ACC112 (cell line): ENCODE results near the gene SLC25A31.
A peak's percentile ranks its signal among the peaks of the same experiment; 100 is the strongest.

ENCODE experiments used
- H2AFZ ChIP-seq: fragments of 200-600 bp; sonication (generic); one replicate; pipeline ENCODE4 v1.6.0; 2017; ENCODE audit warnings: antibody characterized with exemption, low read length; ENCODE audit not compliant: unreplicated experiment
- H3K27ac ChIP-seq: fragments of 200-600 bp; sonication (generic); 2 replicates; pipeline ENCODE4 v1.5.1; 2014; ENCODE audit warnings: low read depth, mild to moderate bottlenecking, antibody characterized with exemption, low read length, moderate library complexity
- H3K27me3 ChIP-seq: fragments of 200-600 bp; sonication (generic); 2 replicates; pipeline ENCODE4 v1.6.1; 2014; ENCODE audit warnings: mild to moderate bottlenecking, antibody characterized with exemption, low read length, moderate library complexity, mixed read lengths; ENCODE audit not compliant: insufficient read depth
- H3K36me3 ChIP-seq: fragments of 200-600 bp; sonication (generic); 2 replicates; pipeline ENCODE4 v1.6.1; 2016; ENCODE audit warnings: mild to moderate bottlenecking, antibody characterized with exemption, low read length, moderate library complexity, mixed read lengths; ENCODE audit not compliant: insufficient read depth
- H3K4me1 ChIP-seq: fragments of 200-600 bp; sonication (generic); one replicate; pipeline ENCODE4 v1.6.1; 2016; ENCODE audit warnings: low read length, mixed read lengths; ENCODE audit not compliant: insufficient read depth, unreplicated experiment, control insufficient read depth
- H3K4me3 ChIP-seq: fragments of 200-600 bp; sonication (generic); 2 replicates; pipeline ENCODE4 v1.5.1; 2014; ENCODE audit warnings: mild to moderate bottlenecking, low read depth, low read length
- H3K79me2 ChIP-seq: fragments of 200-600 bp; sonication (generic); one replicate; pipeline ENCODE4 v1.6.0; 2016; ENCODE audit warnings: low read length; ENCODE audit not compliant: control insufficient read depth, unreplicated experiment, insufficient read depth

SLC25A31 gene

GRCh38 chr4:127737295-127737694 is 7.1 kb downstream of the SLC25A31 start:
- Histone ChIP-seq H3K79me2 (no peaks in the 10 kb centered on the region), H3K4me3 (no peak overlapping the region), H2AFZ (no peak overlapping the region), H3K4me1 (no peaks in the 10 kb centered on the region), H3K27ac (no peak overlapping the region), H3K36me3 (no peaks in the 10 kb centered on the region), H3K27me3 (no peaks in the 10 kb centered on the region)

DNA sequence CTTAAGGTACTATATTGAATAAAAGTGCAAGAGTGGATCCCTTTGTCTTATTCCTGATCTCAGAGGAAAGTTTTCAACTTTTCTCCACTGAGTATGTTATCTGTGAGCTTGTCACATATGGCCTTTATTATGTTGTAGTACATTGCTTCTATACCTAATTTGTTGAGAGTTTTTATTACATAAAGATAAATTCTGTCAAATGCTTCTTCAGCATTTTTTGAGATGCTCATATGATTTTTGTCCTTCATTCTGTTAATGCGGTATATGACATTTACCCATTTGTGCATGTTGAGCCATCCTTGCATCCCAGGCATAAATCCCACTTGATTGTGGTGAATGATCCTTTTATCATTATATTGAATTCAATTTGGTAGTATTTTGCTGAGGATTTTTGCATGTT is 11.0 kb downstream of the SLC25A31 start:
- Histone ChIP-seq H3K36me3 (no peaks in the 10 kb centered on the region), H3K79me2 (no peaks in the 10 kb centered on the region), H2AFZ (no peak overlapping the region), H3K4me1 (no peaks in the 10 kb centered on the region), H3K4me3 (no peak overlapping the region), H3K27ac (no peak overlapping the region), H3K27me3 (no peaks in the 10 kb centered on the region)

- H3K27me3 ChIP-seq, result no peaks in the 10 kb centered on the region
- H3K4me1 ChIP-seq, result no peaks in the 10 kb centered on the region
- no peaks in the 10 kb centered on the region for H3K36me3 ChIP-seq
- no peaks in the 10 kb centered on the region for H3K79me2 ChIP-seq
- no peak overlapping the region for H3K27ac ChIP-seq
- no peak overlapping the region for H3K4me3 ChIP-seq
- H2AFZ ChIP-seq, result no peak overlapping the region
Observed at GRCh38 chr4:127747883-127748282, 17.7 kb downstream of the SLC25A31 start.

GRCh38 chr4:127748957-127749356 is 18.8 kb downstream of the SLC25A31 start:
- Histone ChIP-seq H3K4me1 (no peaks in the 10 kb centered on the region), H3K27ac (no peak overlapping the region), H3K36me3 (no peaks in the 10 kb centered on the region), H2AFZ (no peak overlapping the region), H3K79me2 (no peaks in the 10 kb centered on the region), H3K4me3 (no peak overlapping the region), H3K27me3 (no peaks in the 10 kb centered on the region)

GRCh38 chr4:127756906-127757305 is 26.7 kb downstream of the SLC25A31 start:
- Histone ChIP-seq H3K4me1 (no peaks in the 10 kb centered on the region), H3K79me2 (no peaks in the 10 kb centered on the region), H3K27ac (no peak overlapping the region), H3K4me3 (no peak overlapping the region), H3K27me3 (no peaks in the 10 kb centered on the region), H2AFZ (no peak overlapping the region), H3K36me3 (no peaks in the 10 kb centered on the region)

- Histone ChIP-seq H3K79me2 (no peaks in the 10 kb centered on the region), H3K27me3 (no peaks in the 10 kb centered on the region), H2AFZ (peak overlapping the region; percentile 5), H3K4me1 (no peaks in the 10 kb centered on the region), H3K36me3 (no peaks in the 10 kb centered on the region), H3K27ac (no peak overlapping the region), H3K4me3 (no peak overlapping the region)
Observed at GRCh38 chr4:127759228-127759820, 29.1 kb downstream of the SLC25A31 start.

DNA sequence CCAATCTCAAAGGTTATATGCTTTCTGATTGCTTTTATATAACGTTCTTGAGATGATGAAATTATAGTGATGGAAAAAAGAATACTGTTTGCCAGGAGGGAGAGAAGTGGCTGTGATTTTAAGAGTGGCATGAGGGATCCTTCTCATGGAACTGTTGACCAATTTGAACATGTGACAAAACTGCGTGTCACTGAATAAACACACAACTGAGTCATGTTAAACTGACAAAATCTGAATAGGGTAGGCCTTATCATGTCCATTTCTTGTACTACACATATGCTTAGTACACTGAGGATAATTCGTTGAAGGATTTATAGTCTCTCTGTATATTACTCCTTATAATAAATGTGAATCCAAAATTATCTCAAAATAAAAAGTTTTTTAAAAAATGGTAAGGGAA is 29.7 kb downstream of the SLC25A31 start:
- H2AFZ ChIP-seq, result peak overlapping the region; percentile 5
- no peaks in the 10 kb centered on the region for H3K36me3 ChIP-seq
- H3K4me1 ChIP-seq, result no peaks in the 10 kb centered on the region
- no peaks in the 10 kb centered on the region for H3K79me2 ChIP-seq
- H3K27me3 ChIP-seq, result no peaks in the 10 kb centered on the region
- no peak overlapping the region for H3K4me3 ChIP-seq
- no peak overlapping the region for H3K27ac ChIP-seq

GRCh38 chr4:127771535-127772275 is 41.5 kb downstream of the SLC25A31 start:
- Histone ChIP-seq H3K4me1 (no peaks in the 10 kb centered on the region), H3K36me3 (no peaks in the 10 kb centered on the region), H2AFZ (no peak overlapping the region), H3K79me2 (no peaks in the 10 kb centered on the region), H3K27ac (no peak overlapping the region), H3K4me3 (no peak overlapping the region), H3K27me3 (no peaks in the 10 kb centered on the region)

GRCh38 chr4:127772769-127773671 is 42.8 kb downstream of the SLC25A31 start:
- Histone ChIP-seq H3K79me2 (no peaks in the 10 kb centered on the region), H3K4me3 (no peak overlapping the region), H2AFZ (no peak overlapping the region), H3K4me1 (no peaks in the 10 kb centered on the region), H3K27me3 (no peaks in the 10 kb centered on the region), H3K36me3 (no peaks in the 10 kb centered on the region), H3K27ac (no peak overlapping the region)

- H2AFZ ChIP-seq, result no peak overlapping the region
- no peak overlapping the region for H3K27ac ChIP-seq
- H3K4me3 ChIP-seq, result no peak overlapping the region
- H3K27me3 ChIP-seq, result no peaks in the 10 kb centered on the region
- H3K4me1 ChIP-seq, result no peaks in the 10 kb centered on the region
- no peaks in the 10 kb centered on the region for H3K36me3 ChIP-seq
- H3K79me2 ChIP-seq, result no peaks in the 10 kb centered on the region
Observed at GRCh38 chr4:127775843-127776242, 45.6 kb downstream of the SLC25A31 start.
